Measurements from ENCODE around the gene MYL6.

The MYL6 gene

GRCh38 chr12:56162468-56163290, 4.5 kb downstream of the MYL6 start:
- no peak for DNase-seq (ENCODE audit: low read depth in 1 of 2, low spot score in 1 of 2)
- TF ChIP-seq GABPA (IDR thresholded peaks at IDR 0.05; ENCODE audit: low read depth) = no peak
- TF ChIP-seq, protein P1, sequence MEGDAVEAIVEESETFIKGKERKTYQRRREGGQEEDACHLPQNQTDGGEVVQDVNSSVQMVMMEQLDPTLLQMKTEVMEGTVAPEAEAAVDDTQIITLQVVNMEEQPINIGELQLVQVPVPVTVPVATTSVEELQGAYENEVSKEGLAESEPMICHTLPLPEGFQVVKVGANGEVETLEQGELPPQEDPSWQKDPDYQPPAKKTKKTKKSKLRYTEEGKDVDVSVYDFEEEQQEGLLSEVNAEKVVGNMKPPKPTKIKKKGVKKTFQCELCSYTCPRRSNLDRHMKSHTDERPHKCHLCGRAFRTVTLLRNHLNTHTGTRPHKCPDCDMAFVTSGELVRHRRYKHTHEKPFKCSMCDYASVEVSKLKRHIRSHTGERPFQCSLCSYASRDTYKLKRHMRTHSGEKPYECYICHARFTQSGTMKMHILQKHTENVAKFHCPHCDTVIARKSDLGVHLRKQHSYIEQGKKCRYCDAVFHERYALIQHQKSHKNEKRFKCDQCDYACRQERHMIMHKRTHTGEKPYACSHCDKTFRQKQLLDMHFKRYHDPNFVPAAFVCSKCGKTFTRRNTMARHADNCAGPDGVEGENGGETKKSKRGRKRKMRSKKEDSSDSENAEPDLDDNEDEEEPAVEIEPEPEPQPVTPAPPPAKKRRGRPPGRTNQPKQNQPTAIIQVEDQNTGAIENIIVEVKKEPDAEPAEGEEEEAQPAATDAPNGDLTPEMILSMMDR (IDR thresholded peaks at IDR 0.05; ENCODE audit: insufficient read depth, low read length) = no peak
- no peak for TF ChIP-seq POLR2AphosphoS5 (IDR thresholded peaks at IDR 0.05; ENCODE audit: low read depth)
- TF ChIP-seq, protein P2, sequence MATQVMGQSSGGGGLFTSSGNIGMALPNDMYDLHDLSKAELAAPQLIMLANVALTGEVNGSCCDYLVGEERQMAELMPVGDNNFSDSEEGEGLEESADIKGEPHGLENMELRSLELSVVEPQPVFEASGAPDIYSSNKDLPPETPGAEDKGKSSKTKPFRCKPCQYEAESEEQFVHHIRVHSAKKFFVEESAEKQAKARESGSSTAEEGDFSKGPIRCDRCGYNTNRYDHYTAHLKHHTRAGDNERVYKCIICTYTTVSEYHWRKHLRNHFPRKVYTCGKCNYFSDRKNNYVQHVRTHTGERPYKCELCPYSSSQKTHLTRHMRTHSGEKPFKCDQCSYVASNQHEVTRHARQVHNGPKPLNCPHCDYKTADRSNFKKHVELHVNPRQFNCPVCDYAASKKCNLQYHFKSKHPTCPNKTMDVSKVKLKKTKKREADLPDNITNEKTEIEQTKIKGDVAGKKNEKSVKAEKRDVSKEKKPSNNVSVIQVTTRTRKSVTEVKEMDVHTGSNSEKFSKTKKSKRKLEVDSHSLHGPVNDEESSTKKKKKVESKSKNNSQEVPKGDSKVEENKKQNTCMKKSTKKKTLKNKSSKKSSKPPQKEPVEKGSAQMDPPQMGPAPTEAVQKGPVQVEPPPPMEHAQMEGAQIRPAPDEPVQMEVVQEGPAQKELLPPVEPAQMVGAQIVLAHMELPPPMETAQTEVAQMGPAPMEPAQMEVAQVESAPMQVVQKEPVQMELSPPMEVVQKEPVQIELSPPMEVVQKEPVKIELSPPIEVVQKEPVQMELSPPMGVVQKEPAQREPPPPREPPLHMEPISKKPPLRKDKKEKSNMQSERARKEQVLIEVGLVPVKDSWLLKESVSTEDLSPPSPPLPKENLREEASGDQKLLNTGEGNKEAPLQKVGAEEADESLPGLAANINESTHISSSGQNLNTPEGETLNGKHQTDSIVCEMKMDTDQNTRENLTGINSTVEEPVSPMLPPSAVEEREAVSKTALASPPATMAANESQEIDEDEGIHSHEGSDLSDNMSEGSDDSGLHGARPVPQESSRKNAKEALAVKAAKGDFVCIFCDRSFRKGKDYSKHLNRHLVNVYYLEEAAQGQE (IDR thresholded peaks at IDR 0.05; ENCODE audit: insufficient replicate concordance, low read depth) = no peak
- no peak for TF ChIP-seq SPI1 (IDR thresholded peaks at IDR 0.05; ENCODE audit: borderline replicate concordance, low read depth)
- Histone ChIP-seq H3K4me3 (replicated peaks; ENCODE audit: insufficient read depth, low read length) (no peak overlapping the region), H3K27ac (replicated peaks) (no peak overlapping the region), H3K27me3 (ENCODE audit: insufficient read depth, poor library complexity, severe bottlenecking) (no peaks in the 10 kb centered on the region)

GRCh38 chr12:56163533-56164344, 5.6 kb downstream of the MYL6 start:
- no peak for DNase-seq (ENCODE audit: low read depth in 1 of 2, low spot score in 1 of 2)
- TF ChIP-seq POLR2AphosphoS5 (IDR thresholded peaks at IDR 0.05; ENCODE audit: low read depth) = 0 out of 2 replicates have a peak, but pooled peaks have one; percentile 25
- TF ChIP-seq, protein P1 (IDR thresholded peaks at IDR 0.05; ENCODE audit: insufficient read depth, low read length) = no peak
- no peaks in the 10 kb centered on the region for H3K27me3 ChIP-seq (ENCODE audit: insufficient read depth, poor library complexity, severe bottlenecking)
- no peak overlapping the region for H3K4me3 ChIP-seq (replicated peaks; ENCODE audit: insufficient read depth, low read length)
- no peak overlapping the region for H3K27ac ChIP-seq (replicated peaks)

DNA sequence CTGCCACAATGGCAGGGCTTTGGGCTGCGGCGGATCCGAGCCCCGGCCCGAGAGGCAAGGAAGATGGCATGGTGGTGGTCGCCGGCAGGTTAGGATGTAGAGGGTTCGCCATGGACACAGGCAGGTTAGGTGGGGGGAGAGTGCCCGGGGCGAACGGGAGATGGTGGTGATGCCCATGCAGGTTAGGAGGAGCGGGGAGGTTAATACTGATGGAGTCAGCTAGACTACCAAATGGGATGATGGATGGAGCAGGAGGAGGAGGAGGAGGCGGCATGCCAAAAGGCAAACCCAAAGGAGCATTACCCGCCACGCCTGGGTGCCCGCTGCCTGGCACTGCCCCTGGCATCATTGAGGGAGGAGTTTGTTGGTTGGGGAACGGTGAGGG, 6.2 kb downstream of the MYL6 start:
- Histone ChIP-seq H3K27ac (replicated peaks) (no peak overlapping the region), H3K4me3 (replicated peaks; ENCODE audit: insufficient read depth, low read length) (no peak overlapping the region), H3K27me3 (ENCODE audit: insufficient read depth, poor library complexity, severe bottlenecking) (no peaks in the 10 kb centered on the region)
- TF ChIP-seq, protein P2 (IDR thresholded peaks at IDR 0.05; ENCODE audit: insufficient replicate concordance, low read depth) = no peak
- TF ChIP-seq POLR2AphosphoS5 (IDR thresholded peaks at IDR 0.05; ENCODE audit: low read depth) = no peak
- no peak for TF ChIP-seq SPI1 (IDR thresholded peaks at IDR 0.05; ENCODE audit: borderline replicate concordance, low read depth)
- TF ChIP-seq, protein P1 (IDR thresholded peaks at IDR 0.05; ENCODE audit: insufficient read depth, low read length) = no peak
- TF ChIP-seq GABPA (IDR thresholded peaks at IDR 0.05; ENCODE audit: low read depth) = no peak
- no peak for DNase-seq (ENCODE audit: low read depth in 1 of 2, low spot score in 1 of 2)

All from HL-60 (cell line).